ENCODE data around the gene A4GNT.

The A4GNT gene

GRCh38 chr3:138081371-138082084, 50.7 kb downstream of the A4GNT start:
- Histone ChIP-seq H3K4me1 (no peaks in the 10 kb centered on the region), H3K9ac (no peak overlapping the region), H3K9me3 (ENCODE audit: control insufficient read depth, low read length) (no peaks in the 10 kb centered on the region), H3K4me3 (ENCODE audit: low read depth, low read length) (no peak overlapping the region), H3K4me2 (ENCODE audit: low read length) (no peak overlapping the region), H3K36me3 (ENCODE audit: control insufficient read depth, insufficient read depth, low read length) (no peaks in the 10 kb centered on the region), H3K27ac (no peak overlapping the region), H3K79me2 (no peaks in the 10 kb centered on the region), H2AFZ (no peak overlapping the region), H3K27me3 (ENCODE audit: control insufficient read depth, insufficient read depth, low read length) (no peaks in the 10 kb centered on the region)
- no peak for TF ChIP-seq CTCF (IDR thresholded peaks at IDR 0.05)

GRCh38 chr3:138079901-138080300, 52.3 kb downstream of the A4GNT start:
- Histone ChIP-seq H3K79me2 (no peaks in the 10 kb centered on the region), H3K27ac (no peak overlapping the region), H3K36me3 (ENCODE audit: control insufficient read depth, insufficient read depth, low read length) (no peaks in the 10 kb centered on the region), H3K9ac (no peak overlapping the region), H3K4me3 (ENCODE audit: low read depth, low read length) (no peak overlapping the region), H2AFZ (no peak overlapping the region), H3K27me3 (ENCODE audit: control insufficient read depth, insufficient read depth, low read length) (no peaks in the 10 kb centered on the region), H3K9me3 (ENCODE audit: control insufficient read depth, low read length) (no peaks in the 10 kb centered on the region), H3K4me1 (no peaks in the 10 kb centered on the region), H3K4me2 (ENCODE audit: low read length) (no peak overlapping the region)
- TF ChIP-seq CTCF (IDR thresholded peaks at IDR 0.05) = no peak

GRCh38 chr3:138078901-138079344, 53.3 kb downstream of the A4GNT start:
- Histone ChIP-seq H3K4me1 (no peaks in the 10 kb centered on the region), H3K4me3 (ENCODE audit: low read depth, low read length) (no peak overlapping the region), H3K36me3 (ENCODE audit: control insufficient read depth, insufficient read depth, low read length) (no peaks in the 10 kb centered on the region), H3K27ac (no peak overlapping the region), H3K9me3 (ENCODE audit: control insufficient read depth, low read length) (no peaks in the 10 kb centered on the region), H3K27me3 (ENCODE audit: control insufficient read depth, insufficient read depth, low read length) (no peaks in the 10 kb centered on the region), H3K4me2 (ENCODE audit: low read length) (no peak overlapping the region), H2AFZ (no peak overlapping the region), H3K79me2 (no peaks in the 10 kb centered on the region), H3K9ac (no peak overlapping the region)
- no peak for TF ChIP-seq CTCF (IDR thresholded peaks at IDR 0.05)

- no peak overlapping the region for H2AFZ ChIP-seq
- no peaks in the 10 kb centered on the region for H3K27me3 ChIP-seq (ENCODE audit: control insufficient read depth, insufficient read depth, low read length)
- no peaks in the 10 kb centered on the region for H3K36me3 ChIP-seq (ENCODE audit: control insufficient read depth, insufficient read depth, low read length)
- no peaks in the 10 kb centered on the region for H3K79me2 ChIP-seq
- no peak overlapping the region for H3K4me3 ChIP-seq (ENCODE audit: low read depth, low read length)
- H3K9ac ChIP-seq = no peak overlapping the region
- H3K9me3 ChIP-seq (ENCODE audit: control insufficient read depth, low read length) = no peaks in the 10 kb centered on the region
- no peak for TF ChIP-seq CTCF (IDR thresholded peaks at IDR 0.05)
- no peak overlapping the region for H3K4me2 ChIP-seq (ENCODE audit: low read length)
- no peaks in the 10 kb centered on the region for H3K4me1 ChIP-seq
- H3K27ac ChIP-seq = no peak overlapping the region
These were observed 54.1 kb downstream of the A4GNT start for GRCh38 chr3:138078096-138078495.
